HG03520 (cell line): Measurements from ENCODE around the gene TYW1.
"Not testable (repeated sequence)": the region's sequence is repeated elsewhere in the genome, so short reads cannot be mapped to it uniquely, and the experiment has no call there.

Experiments
- ATAC-seq: cut with Tn5 transposase; IDR thresholded peaks from one replicate; pipeline ENCODE4 v1.9.1; 2021; ENCODE audit warnings: mild to moderate bottlenecking, moderate library complexity; ENCODE audit not compliant: unreplicated experiment

TYW1 gene, protein sequence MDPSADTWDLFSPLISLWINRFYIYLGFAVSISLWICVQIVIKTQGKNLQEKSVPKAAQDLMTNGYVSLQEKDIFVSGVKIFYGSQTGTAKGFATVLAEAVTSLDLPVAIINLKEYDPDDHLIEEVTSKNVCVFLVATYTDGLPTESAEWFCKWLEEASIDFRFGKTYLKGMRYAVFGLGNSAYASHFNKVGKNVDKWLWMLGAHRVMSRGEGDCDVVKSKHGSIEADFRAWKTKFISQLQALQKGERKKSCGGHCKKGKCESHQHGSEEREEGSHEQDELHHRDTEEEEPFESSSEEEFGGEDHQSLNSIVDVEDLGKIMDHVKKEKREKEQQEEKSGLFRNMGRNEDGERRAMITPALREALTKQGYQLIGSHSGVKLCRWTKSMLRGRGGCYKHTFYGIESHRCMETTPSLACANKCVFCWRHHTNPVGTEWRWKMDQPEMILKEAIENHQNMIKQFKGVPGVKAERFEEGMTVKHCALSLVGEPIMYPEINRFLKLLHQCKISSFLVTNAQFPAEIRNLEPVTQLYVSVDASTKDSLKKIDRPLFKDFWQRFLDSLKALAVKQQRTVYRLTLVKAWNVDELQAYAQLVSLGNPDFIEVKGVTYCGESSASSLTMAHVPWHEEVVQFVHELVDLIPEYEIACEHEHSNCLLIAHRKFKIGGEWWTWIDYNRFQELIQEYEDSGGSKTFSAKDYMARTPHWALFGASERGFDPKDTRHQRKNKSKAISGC

DNA sequence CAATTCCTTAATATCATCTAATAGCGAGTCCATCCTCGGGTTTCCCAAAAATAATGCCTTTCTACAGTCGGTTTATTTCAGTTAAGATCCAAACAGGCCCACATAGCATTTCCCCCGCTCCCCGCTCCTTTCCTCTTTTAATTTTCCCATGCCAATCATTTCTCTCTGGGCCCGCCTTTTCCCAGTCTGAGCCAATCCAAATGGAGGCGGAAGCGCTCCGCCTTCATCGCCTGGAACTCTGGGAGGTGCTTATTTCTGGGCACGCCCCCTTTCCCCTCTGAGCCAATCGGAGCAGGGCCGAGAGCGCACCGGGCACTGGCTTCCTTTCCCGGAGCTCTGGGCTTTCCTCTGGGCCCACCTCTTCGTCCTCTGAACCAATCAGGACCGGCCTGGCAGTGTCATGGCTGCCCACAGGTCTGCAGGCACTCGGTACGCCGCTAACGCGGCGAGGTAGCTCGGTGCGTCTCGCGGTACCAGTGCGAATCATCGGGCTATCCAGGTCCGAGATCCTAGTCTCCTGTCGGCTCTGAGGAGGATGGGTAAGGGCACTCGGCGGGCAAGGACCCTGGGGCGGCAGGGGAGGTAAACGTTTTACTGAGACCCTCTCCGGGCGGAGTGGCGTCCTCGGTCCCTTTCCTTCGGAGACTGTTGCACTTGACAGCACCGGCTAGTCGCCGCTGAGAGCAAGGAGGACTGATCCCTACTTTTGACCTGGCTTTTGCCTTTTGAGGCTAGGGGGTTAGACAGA, at the start of gene TYW1:
Gene TYW1 (plus strand): TSS at position 390 of the 748 bp plus-strand sequence. CDS start 146 bp downstream, at position 536.
- peak; percentile 87 for ATAC-seq

DNA sequence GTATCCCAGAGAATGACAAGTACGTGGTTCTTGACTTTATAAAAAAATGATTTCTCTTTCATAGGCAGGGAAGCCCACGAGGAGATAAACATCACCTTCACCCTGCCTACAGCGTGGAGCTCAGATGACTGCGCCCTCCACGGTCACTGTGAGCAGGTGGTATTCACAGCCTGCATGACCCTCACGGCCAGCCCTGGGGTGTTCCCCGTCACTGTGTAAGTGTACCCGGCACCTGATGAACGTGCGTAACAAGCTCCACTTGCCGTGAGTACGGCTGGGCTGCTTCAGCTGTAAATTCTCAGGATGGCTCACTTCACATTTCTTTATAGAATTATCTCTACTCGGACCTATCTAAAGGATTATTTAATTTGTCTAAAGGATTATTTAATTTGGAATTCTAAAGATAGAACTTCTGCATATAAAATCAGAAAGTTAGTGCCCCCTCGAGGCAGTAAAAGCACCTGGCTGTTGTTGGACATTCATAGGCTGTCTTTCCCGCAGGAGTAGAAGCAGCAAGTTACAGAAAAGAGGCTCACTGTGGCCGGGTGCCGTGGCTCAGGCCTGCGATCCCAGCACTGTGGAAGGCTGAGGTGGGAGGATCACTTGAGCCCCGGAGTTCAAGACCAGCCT, 48.0 kb upstream of the TYW1 start:
- no peak for ATAC-seq

GRCh38 chr7:66950311-66950710, 46.3 kb upstream of the TYW1 start:
- no peak for ATAC-seq

DNA sequence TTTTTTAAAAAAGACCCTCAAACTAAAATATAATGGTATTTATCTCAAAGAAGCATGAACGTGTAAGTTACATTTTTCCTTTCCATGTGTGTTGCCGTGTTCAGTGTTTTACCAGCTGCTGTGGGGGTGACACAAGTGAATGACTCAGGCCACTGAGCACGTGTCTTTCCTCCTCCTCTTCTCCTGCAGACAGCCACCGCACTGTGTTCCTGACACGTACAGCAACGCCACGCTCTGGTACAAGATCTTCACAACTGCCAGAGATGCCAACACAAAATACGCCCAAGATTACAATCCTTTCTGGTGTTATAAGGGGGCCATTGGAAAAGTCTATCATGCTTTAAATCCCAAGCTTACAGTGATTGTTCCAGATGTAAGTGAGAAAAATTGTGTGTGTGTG, 45.9 kb upstream of the TYW1 start:
- ATAC-seq, result no peak

DNA sequence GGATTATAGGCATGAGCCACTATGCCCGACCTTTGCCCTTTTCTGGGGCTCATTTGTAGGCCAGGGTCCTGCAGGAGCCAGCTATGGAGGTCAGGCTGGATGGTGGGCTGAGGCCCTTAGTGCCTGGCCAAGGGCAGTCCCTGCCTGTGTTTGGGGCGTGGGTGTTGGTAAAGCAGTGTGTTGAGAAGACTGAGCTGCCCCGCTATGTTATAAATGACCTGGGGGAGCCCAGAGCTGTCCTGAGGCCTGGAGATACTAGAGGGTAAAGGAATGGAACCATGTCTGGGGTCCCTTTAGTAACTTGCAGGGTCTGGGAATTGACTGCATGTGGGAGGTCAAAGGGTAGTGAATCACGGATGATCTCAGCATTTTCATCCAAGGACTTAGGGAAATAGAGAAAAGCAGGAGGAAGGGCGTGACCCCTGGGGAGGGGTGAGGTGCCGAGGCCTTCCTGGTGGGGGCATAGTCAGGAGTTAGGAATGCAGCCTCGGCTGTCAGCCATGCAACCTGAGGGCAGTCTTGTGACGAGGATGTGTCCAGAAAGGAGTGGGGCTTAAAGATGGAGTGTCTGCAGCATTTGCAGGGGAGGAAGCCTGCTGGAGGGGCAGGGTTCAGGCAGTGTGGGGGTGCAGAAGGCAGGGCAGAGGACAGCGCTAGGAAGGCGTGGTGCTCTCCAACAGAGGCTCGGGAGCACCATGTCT, 44.1 kb upstream of the TYW1 start:
- ATAC-seq, result no peak

DNA sequence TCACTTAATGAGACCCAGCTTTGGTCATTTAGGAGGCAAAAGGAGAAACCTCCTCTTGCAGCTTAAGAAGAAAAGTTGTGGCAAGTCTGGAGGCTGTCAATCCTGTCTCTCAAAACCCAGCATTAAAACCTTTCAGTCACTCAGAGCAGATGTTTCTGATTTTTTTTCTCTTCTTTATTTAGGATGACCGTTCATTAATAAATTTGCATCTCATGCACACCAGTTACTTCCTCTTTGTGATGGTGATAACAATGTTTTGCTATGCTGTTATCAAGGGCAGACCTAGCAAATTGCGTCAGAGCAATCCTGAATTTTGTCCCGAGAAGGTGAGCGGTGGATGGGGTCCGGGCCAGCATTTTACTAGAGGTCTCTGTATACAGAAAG, 43.6 kb upstream of the TYW1 start:
- ATAC-seq, result no peak

- no peak for ATAC-seq
These were observed 38.9 kb upstream of the TYW1 start for GRCh38 chr7:66957595-66958290.

- no peak for ATAC-seq
These were observed 37.9 kb upstream of the TYW1 start for GRCh38 chr7:66958538-66959350.

DNA sequence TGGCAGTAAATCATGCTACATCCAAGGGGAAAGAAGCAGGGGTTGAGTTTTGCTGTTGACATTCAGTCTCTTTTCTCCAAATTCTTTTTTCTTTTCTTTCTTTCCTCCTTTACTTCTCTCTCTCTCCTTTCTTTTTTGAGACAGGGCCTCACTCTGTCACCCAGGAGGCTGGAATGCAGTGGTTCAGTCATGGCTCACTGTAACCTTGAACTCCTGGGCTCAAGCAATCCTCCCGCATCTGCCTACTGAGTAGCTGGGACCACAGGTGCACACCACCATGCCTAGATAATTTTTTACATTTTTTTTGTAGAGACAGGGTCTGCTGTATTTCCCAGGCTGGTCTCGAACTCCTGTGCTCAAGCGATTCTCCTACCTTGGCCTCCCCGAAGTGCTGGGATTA, 36.4 kb upstream of the TYW1 start:
- ATAC-seq, result no peak

DNA sequence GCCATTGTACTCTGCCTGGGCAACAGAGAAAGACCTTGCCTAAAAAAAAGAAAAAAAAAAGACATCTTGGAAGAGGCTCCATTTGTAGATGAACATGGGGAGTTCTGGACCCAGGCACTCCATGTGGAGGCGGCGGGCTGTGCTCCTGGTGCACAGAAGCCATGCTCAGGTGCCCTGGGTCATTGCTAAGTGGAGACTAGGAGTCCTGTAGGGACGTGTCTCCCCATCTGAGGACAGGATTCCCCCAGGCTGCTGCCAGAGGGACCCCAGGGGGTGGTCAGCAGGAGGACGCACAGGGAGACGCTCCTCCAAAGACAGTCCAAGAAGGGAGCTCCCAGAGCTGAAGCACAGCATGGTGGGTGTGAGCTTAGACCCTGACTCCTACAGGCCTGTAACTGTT, 35.5 kb upstream of the TYW1 start:
- no peak for ATAC-seq

DNA sequence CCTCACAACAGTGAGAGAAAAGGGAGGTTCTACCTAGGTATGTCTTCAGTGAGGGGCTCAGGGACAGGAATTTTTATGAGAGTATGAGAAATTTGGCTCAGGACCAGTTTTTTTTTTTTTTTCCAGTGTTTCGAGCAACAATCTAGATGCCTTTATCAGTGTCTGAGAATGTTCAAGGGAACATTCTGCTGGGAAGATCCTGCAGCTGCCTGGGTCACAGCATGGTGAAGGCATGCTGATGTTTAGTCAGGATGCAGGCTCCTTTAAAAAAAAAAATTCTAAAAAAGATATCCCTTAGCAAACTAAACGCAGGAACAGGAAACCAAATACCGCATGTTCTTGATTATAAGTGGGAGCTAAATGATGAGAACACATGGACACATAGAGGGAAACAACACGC, 32.2 kb upstream of the TYW1 start:
- no peak for ATAC-seq

DNA sequence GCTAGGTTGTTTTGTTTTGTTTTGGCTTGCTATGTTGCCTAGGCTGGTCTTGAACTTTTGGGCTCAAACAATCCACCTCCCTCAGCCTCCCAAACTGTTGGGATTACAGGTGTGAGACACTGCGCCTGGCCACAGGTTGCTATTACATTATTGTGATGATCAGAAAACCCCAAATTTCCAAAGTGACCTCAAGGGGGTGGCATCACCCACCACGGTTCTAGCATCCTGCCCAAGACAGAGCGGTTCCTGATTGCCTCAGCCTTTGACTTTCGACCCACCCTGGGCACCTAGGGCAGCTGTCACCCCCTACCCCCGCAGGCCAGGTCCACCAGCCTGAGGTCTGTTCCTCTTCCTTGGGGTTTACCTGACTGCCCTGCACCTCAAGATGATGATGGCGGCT, 29.6 kb upstream of the TYW1 start:
- ATAC-seq, result no peak

DNA sequence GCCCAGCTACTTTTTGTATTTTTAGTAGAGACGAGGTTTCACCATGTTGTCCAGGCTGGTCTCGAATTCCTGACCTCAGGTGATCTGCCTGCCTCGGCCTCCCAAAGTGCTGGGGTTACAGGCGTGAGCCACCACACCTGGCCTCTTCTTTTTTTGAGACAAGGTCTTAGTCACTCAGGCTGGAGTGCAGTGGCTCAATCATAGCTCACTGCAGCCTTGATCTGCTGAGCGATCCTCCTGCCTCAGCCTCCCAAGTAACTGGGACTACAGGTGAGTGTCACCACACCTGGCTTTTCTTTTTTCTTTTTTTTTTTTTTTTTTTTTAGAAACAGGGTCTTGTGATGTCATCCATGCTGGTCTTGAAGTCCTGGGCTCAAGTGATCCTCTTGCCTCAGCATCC, 27.6 kb upstream of the TYW1 start:
- not testable (repeated sequence) for ATAC-seq

DNA sequence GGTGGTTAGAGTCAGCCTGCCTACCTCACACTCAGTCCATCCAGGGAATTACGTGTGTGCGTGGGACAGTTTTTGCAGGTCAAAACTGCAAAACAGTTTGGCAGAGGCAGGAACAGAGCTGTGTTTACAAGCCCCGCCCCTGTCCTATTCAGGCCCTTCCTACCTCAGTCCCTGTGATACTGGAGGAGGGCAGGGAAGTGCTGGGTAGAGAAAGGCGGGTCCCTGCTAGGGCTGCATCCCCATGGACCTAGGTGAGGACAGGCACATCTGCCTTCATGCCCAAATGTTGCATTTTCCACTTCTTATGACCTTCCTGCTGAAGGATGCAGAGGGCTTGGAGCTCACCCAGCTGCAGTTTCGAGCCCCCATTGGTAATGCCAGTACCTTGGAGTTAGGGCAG, 26.3 kb upstream of the TYW1 start:
- ATAC-seq, result no peak

- no peak for ATAC-seq
These were observed 21.5 kb upstream of the TYW1 start for GRCh38 chr7:66974986-66975590.

DNA sequence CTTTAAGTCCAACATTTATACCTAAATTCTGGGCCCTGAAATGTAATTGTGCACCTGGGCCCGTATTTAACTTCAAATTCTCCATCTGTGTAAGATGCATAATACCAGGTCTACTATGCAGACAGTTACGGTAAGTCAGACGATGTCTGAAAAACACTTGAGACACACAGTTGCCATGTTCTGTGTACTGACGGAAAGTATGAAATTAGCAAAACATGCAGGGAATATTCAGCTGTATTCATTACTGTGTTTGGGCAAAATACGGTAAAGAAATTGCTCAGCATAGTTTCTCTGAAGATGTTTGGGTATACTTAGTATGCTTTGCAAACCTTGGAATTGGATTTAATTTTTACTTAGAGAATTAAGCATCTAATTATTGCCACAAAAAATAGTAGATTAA, 18.3 kb upstream of the TYW1 start:
- ATAC-seq, result not testable (repeated sequence)

GRCh38 chr7:66979013-66979412, 17.6 kb upstream of the TYW1 start:
- not testable (repeated sequence) for ATAC-seq

DNA sequence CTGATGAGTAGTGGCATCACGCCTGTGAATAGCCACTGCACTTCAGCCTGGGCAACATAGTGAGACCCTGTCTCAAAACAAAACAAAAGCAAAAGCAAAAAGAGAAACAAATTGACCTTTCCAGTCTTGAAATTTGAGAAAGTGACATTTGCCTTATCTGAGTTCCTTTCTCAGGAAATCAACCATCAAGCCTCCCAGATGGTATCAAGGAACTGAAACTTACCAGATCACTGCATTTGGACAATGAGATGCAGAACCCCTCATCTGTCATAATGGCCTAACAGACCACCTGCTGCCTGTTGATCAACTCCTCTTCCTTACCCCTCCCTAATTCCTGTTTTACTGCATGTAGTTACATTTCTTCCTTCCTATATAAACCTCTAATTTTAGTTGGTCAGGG, 16.3 kb upstream of the TYW1 start:
- not testable (repeated sequence) for ATAC-seq

DNA sequence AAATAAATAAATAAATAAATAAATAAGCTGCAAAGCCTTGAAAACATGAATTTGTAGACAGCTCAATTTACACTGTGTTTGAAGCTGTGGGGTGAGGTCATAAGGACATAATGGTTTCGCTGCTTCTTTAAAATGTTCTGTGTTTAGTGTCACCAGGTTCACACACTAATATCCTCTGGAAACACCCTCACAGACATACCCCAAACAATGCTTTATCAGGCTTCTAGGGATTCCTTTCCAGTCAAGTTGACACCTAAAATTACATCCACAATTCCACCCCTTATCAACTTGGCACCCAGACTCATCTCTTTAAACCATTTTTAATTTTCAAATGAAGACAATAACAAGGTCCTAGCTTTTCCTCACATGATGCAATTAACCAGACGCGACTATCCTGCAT, 7.1 kb upstream of the TYW1 start:
- ATAC-seq, result not testable (repeated sequence)
